Effector memory CD4-positive, alpha-beta T cell (primary cell): ENCODE measurements around the gene SERPINA12.

Experiments used
- DNase-seq, 3 donors: peaks; one replicate each; pipeline ENCODE4 v3.0.0-alpha.2; 2020
- H3K27ac ChIP-seq: 2 replicates; pipeline ENCODE4 v1.7.0; 2013; ENCODE audit warnings: mild to moderate bottlenecking, low read length, moderate library complexity; ENCODE audit not compliant: insufficient read depth, poor library complexity, severe bottlenecking
- H3K27me3 ChIP-seq: replicated peaks from 2 replicates; pipeline ENCODE4 v1.7.0; 2013; ENCODE audit warnings: mild to moderate bottlenecking, low read length; ENCODE audit not compliant: insufficient read depth, control insufficient read depth, poor library complexity, severe bottlenecking
- H3K36me3 ChIP-seq: 2 replicates; pipeline ENCODE4 v1.7.0; 2013; ENCODE audit warnings: mild to moderate bottlenecking, low read length, moderate library complexity; ENCODE audit not compliant: control insufficient read depth, insufficient read depth
- H3K4me1 ChIP-seq: 2 replicates; pipeline ENCODE4 v1.7.0; 2013; ENCODE audit warnings: low read length, mild to moderate bottlenecking; ENCODE audit not compliant: control insufficient read depth, insufficient read depth, poor library complexity, severe bottlenecking
- H3K4me3 ChIP-seq: 2 replicates; pipeline ENCODE4 v1.7.0; 2013; ENCODE audit warnings: low read length, low read depth, mild to moderate bottlenecking; ENCODE audit not compliant: insufficient read depth, poor library complexity, severe bottlenecking
- H3K9me3 ChIP-seq: 2 replicates; pipeline ENCODE4 v1.7.0; 2013; ENCODE audit warnings: mild to moderate bottlenecking, low read length, moderate library complexity; ENCODE audit not compliant: control insufficient read depth

SERPINA12 gene

GRCh38 chr14:94458096-94458495 is 51.2 kb downstream of the SERPINA12 start:
- no peaks in the 10 kb centered on the region for H3K4me1 ChIP-seq
- H3K4me3 ChIP-seq, result no peak overlapping the region
- H3K36me3 ChIP-seq, result no peaks in the 10 kb centered on the region
- H3K27me3 ChIP-seq, result no peaks in the 10 kb centered on the region
- H3K9me3 ChIP-seq, result no peaks in the 10 kb centered on the region
- DNase-seq, result no peak
- no peak overlapping the region for H3K27ac ChIP-seq

DNA sequence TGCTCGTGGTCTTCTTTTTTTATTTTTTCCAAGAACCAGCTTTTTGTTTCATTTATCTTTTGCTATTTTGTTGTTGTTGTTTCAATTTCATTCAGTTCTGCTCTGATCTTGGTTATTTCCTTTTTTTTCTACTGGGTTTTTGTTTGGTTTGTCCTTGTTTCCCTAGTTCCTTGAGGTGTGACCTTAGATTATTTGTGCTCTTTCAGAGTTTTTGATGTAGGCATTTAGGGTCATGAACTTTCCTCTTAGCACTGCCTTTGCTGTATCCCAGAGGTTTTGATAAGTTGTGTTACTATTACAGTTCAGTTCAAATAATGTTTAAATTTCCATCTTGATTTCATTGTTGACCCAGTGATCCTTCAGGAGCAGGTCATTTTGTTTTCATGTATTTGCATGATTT is 53.3 kb downstream of the SERPINA12 start:
- Histone ChIP-seq H3K4me3 (no peak overlapping the region), H3K36me3 (no peaks in the 10 kb centered on the region), H3K27ac (no peak overlapping the region), H3K4me1 (no peaks in the 10 kb centered on the region), H3K9me3 (no peaks in the 10 kb centered on the region), H3K27me3 (no peaks in the 10 kb centered on the region)
- DNase-seq, result no peak

GRCh38 chr14:94451826-94452225 is 57.4 kb downstream of the SERPINA12 start:
- H3K9me3 ChIP-seq, result no peaks in the 10 kb centered on the region
- no peak overlapping the region for H3K27ac ChIP-seq
- H3K4me1 ChIP-seq, result no peaks in the 10 kb centered on the region
- H3K36me3 ChIP-seq, result no peaks in the 10 kb centered on the region
- no peaks in the 10 kb centered on the region for H3K27me3 ChIP-seq
- no peak for DNase-seq
- no peak overlapping the region for H3K4me3 ChIP-seq

GRCh38 chr14:94451091-94451771 is 58.0 kb downstream of the SERPINA12 start:
- Histone ChIP-seq H3K4me3 (no peak overlapping the region), H3K27ac (no peak overlapping the region), H3K4me1 (no peaks in the 10 kb centered on the region), H3K27me3 (no peaks in the 10 kb centered on the region), H3K36me3 (no peaks in the 10 kb centered on the region), H3K9me3 (no peaks in the 10 kb centered on the region)
- DNase-seq, result no peak

GRCh38 chr14:94450722-94451090 is 58.6 kb downstream of the SERPINA12 start:
- no peak overlapping the region for H3K4me3 ChIP-seq
- no peak for DNase-seq
- H3K27ac ChIP-seq, result no peak overlapping the region
- H3K4me1 ChIP-seq, result no peaks in the 10 kb centered on the region
- no peaks in the 10 kb centered on the region for H3K9me3 ChIP-seq
- H3K27me3 ChIP-seq, result no peaks in the 10 kb centered on the region
- no peaks in the 10 kb centered on the region for H3K36me3 ChIP-seq

GRCh38 chr14:94449930-94450329 is 59.3 kb downstream of the SERPINA12 start:
- DNase-seq, result no peak
- no peaks in the 10 kb centered on the region for H3K4me1 ChIP-seq
- H3K4me3 ChIP-seq, result no peak overlapping the region
- no peaks in the 10 kb centered on the region for H3K27me3 ChIP-seq
- no peaks in the 10 kb centered on the region for H3K36me3 ChIP-seq
- H3K9me3 ChIP-seq, result no peaks in the 10 kb centered on the region
- H3K27ac ChIP-seq, result no peak overlapping the region

DNA sequence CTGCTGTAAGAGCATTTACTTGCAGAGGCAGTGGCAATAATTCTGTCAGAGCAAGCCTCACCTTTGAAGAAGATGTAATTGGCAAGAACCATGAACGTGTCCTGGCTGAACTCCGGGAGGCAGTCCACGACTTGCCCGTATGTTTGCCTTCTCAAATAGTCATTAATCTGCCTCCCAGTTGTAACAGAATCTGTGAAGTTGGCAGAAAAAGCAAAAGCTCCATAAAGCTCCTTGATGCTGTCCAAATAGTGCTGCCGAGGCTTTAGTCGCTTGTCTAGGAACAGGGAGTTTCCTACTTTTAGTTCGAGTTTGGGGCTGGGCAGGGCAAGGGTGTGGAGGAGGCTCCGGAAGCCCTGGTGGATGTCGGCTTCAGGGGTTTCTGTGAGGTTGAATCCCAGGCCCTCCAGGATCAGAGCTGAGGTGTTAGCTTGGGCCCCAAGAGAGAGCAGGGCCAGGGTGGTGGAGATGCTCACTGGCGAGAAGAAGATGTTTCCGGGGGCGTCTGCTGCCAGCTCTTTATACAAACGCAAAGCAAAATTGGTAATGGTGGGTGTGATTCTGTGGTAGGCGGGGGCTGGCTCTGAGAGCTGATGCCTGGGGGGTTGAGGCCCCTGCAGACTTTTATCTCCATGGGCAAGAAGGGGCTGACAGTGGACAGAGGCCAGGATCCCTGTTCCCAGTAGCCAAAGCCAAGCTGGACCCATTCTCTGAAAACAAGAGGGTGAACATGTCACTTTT is 61.0 kb downstream of the SERPINA12 start:
- no peak for DNase-seq
- H3K27me3 ChIP-seq, result no peaks in the 10 kb centered on the region

DNA sequence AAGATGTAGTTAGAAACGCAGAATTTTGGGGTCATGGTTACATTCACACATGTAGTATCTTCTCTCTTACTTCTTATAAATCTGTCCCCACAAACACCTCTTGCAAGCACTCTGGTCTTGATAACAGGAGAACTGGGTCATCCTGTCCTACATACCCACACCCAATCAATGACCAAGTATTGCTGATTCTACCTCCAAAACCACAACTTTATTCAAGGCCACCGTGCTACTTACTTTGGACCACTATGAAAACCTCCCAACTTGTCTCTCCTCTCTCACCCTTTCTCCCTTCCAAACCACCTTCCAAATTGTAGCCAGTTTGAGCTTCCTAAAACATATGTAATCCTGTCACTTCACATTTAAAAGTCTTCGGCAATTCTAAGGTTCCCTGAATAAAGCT is 62.1 kb downstream of the SERPINA12 start:
- no peak overlapping the region for H3K27ac ChIP-seq

More for the DNA sequence above, 61.0 kb downstream of the SERPINA12 start:
- Histone ChIP-seq H3K9me3 (no peaks in the 10 kb centered on the region), H3K27ac (no peak overlapping the region), H3K4me1 (no peaks in the 10 kb centered on the region), H3K4me3 (no peak overlapping the region), H3K36me3 (no peaks in the 10 kb centered on the region)

DNA sequence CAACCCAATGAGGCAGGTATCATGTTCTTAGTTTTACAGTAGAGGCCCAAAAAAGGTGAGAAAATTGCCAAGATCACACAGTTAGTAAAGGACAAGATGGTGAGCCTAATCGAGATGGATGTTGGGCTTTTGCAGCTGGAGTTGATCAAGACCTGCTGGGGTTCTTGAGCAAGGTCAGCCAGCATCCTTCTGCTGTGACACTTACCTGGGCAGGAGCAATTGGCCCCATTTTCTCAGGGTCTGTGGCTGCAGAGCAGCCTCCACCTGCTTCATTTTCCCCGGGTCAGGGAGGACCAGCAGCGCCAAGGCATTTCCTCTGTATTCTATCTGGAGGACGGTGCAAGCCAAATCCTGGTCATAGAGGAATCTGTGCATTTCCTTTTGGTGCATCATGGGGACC is 63.1 kb downstream of the SERPINA12 start:
- no peak for DNase-seq
- no peaks in the 10 kb centered on the region for H3K27me3 ChIP-seq
- no peaks in the 10 kb centered on the region for H3K9me3 ChIP-seq

More for the DNA sequence above, 62.1 kb downstream of the SERPINA12 start:
- Histone ChIP-seq H3K4me3 (no peak overlapping the region), H3K36me3 (no peaks in the 10 kb centered on the region), H3K27me3 (no peaks in the 10 kb centered on the region), H3K4me1 (no peaks in the 10 kb centered on the region), H3K9me3 (no peaks in the 10 kb centered on the region)
- no peak for DNase-seq

GRCh38 chr14:94445003-94445402 is 64.3 kb downstream of the SERPINA12 start:
- Histone ChIP-seq H3K27me3 (no peaks in the 10 kb centered on the region), H3K4me3 (no peak overlapping the region), H3K4me1 (no peaks in the 10 kb centered on the region), H3K36me3 (no peaks in the 10 kb centered on the region), H3K27ac (no peak overlapping the region), H3K9me3 (no peaks in the 10 kb centered on the region)
- DNase-seq, result no peak

More for the DNA sequence above, 63.1 kb downstream of the SERPINA12 start:
- Histone ChIP-seq H3K36me3 (no peaks in the 10 kb centered on the region), H3K27ac (no peak overlapping the region), H3K4me1 (no peaks in the 10 kb centered on the region), H3K4me3 (no peak overlapping the region)
